Urinary bladder (tissue), 2 donors: ENCODE results near the gene ASTE1. TPM values are rescaled to one million over a fixed set of nuclear protein-coding genes. Genes with fewer than 3 reads are reported as not detected.

Source experiments
- polyA plus RNA-seq: library from polyadenylated mRNA; stranded (reverse); fragments of 200-250 nt; gene quantifications from one replicate; pipeline ENCODE4 v1.2.3, GENCODE V29; 2013
- total RNA-seq: library from RNA; depleted of rRNA; stranded (reverse); fragments of >200 nt; gene quantifications from one replicate; pipeline ENCODE4 v1.2.3, GENCODE V29; 2014
- donor health status: healthy.

Gene ASTE1
- total and polyA plus RNA-seq, 2 donors, result 6.3 to 9.8 TPM

Other genes starting within 250 kb of the ASTE1 start
- 94.4 TPM for gene ATP2C1, start 132.7 kb downstream of the ASTE1 start, total RNA-seq
- 41.8 TPM for gene ATP2C1, start 132.7 kb downstream of the ASTE1 start, polyA plus RNA-seq
- 26.0 TPM for gene NEK11, start 52 bp upstream of the ASTE1 start, total RNA-seq
- 3.0 TPM for gene NEK11, start 52 bp upstream of the ASTE1 start, polyA plus RNA-seq